GM12865 (cell line): ENCODE results near the gene PSMC2.

Experiments used
- DNase-seq: peaks from one replicate; pipeline ENCODE4 v3.0.0; 2010; ENCODE audit warnings: low read depth
- H3K4me3 ChIP-seq: 2 replicates; pipeline ENCODE4 v1.5.1; 2011; ENCODE audit warnings: mild to moderate bottlenecking, low read depth, low read length, control low read depth
- TF ChIP-seq, protein P1 (sequence below): IDR thresholded peaks from 2 replicates; pipeline ENCODE4 v1.5.1; 2011; ENCODE audit warnings: low read length, control low read depth, low read depth, inconsistent platforms; ENCODE audit not compliant: insufficient read depth; ENCODE audit errors: missing control alignments

PSMC2 gene

DNA sequence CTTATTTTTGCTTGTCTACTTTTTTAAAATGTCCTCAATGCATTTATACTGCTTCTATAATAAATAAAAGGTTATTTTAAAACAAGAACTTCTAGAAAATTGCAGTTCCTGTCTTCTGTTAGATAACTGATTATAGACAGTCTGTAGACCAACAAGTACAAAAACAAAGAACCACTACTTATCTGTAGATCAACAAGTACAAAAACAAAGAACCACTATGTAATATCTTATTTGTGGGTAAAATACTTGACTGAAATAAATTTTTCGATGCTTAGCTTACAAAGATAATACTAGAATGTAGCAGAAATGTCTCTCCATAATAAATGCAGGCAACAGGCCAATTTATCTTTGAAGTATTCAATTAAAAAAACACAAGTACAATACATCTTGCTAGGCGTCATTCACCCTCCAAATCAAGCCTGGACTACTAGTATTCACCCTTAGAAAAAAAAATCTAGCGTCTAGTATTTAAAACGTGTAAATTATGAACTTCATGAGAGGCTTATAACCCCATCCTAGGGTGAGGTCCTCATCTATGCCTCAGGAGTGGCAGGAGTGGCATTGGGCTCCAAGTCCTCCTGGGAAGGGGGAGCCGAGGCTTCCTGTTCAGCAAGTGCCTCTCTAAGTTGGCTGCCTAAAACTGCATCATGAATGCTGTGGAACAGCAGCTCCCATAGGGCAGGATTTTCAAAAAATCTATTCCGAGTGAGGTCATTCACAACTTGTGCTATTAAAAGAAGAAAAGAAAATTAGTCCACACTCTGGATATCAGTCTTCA, 26.6 kb downstream of the PSMC2 start:
- DNase-seq = no peak
- H3K4me3 ChIP-seq = no peak overlapping the region
- TF ChIP-seq, protein P1, sequence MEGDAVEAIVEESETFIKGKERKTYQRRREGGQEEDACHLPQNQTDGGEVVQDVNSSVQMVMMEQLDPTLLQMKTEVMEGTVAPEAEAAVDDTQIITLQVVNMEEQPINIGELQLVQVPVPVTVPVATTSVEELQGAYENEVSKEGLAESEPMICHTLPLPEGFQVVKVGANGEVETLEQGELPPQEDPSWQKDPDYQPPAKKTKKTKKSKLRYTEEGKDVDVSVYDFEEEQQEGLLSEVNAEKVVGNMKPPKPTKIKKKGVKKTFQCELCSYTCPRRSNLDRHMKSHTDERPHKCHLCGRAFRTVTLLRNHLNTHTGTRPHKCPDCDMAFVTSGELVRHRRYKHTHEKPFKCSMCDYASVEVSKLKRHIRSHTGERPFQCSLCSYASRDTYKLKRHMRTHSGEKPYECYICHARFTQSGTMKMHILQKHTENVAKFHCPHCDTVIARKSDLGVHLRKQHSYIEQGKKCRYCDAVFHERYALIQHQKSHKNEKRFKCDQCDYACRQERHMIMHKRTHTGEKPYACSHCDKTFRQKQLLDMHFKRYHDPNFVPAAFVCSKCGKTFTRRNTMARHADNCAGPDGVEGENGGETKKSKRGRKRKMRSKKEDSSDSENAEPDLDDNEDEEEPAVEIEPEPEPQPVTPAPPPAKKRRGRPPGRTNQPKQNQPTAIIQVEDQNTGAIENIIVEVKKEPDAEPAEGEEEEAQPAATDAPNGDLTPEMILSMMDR = no peak

DNA sequence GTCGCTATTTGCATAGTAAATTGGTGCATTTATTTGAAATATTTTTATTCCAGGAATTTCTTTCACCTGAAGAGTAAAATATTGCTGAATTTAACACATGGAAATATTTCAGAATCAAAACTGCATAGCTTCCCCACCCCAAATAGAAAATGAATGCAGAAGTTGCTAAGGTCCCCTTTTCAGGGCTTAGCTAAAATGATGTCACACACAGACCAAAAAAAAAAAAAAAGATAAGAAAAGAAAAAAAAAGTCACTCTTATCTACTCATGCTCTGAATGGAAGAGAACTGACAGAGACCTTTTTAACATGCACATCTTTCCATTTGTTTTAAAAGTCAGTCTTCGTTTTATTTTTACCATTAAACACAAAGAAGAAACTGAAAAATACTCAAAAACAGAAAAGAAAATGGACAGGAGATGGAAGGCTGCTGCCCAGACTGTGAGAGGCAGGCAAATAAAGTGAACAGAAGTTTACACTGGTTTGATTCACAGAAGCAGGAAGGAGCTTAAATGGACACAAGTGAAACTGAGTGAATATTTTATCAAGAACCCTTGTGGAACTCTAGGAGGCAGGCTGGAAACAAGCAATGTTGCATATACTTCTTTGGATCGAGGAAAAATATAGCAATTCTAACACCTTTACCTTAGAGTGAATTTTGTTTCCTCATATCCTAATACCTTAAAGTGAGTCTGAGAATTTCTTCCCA, 32.0 kb downstream of the PSMC2 start:
- TF ChIP-seq, protein P1 = no peak

DNA sequence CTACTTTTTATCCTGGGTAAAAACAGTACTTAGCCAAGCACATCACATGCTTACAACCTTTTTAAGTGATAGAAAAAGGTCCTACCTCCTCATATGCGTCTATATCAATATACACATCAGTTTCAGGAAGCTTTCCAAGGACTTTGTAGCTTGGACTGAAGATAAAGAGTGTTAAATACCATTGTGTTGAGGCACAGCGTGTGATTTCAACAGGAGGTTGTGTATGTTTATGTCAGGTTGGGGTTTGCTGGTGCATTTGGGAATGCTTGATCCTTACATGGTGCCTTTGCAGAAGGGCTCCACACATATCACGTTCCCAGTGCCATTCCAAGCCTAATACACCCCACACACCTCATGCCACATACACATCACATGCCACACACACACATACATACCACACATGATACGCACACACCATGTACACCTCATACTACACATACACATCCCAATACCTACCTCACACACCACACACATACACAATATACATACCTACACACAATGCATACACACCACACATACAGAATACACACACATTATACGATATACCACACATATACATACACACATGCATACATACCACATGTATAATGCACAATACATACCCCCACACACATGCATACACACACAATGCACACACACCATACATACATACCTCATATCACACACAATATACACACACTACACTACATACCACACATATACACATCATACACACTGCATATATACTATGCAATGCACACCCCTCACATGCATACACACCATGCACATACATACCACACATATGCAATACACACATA, 33.1 kb downstream of the PSMC2 start:
- TF ChIP-seq, protein P1 = no peak
- no peak for DNase-seq
- no peak overlapping the region for H3K4me3 ChIP-seq

More for the DNA sequence above, 32.0 kb downstream of the PSMC2 start:
- H3K4me3 ChIP-seq = no peak overlapping the region
- no peak for DNase-seq

DNA sequence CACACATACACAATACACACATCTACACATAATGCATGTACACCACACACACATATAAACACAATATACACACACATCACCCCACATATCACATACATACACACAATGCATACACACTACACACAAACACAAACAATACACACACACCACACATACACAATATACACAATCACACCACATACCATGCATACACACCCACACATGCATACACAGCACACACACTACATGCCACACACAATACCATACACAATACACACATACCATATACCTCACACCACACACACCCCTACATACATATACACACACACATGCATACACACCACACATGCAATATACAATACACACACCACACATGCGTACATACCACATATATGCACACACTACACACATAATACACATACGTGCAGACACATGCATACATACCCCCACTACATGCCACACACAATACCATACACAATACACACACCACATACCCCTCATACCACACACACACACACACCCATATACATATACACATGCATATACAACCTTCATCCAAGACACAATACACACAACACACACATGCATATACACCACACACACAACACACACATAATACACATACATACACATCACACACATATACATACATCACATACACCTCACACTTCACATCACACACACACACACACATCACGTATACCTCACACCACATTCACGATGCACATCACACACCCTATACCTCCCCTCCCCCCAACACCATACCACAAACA, 34.0 kb downstream of the PSMC2 start:
- TF ChIP-seq, protein P1 = no peak
- no peak overlapping the region for H3K4me3 ChIP-seq
- DNase-seq = no peak

DNA sequence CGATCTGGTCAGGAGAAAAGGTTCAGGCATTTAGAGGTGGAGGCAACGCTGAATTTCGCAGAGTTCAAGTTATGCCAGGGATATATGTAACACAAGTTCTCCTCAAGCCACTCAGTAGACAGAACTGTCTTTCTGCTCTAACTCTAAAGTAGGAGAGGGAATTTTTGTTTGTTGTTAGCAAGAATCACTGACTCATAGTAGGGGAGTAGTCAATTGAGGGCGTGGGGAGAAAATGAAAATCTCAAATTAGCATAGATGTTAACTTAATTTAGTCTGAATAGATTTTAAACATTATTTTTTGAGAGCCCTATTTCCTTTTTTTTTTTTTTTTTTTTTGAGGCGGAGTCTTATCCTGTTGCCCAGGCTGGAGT, 34.6 kb downstream of the PSMC2 start:
- TF ChIP-seq, protein P1 = no peak
- DNase-seq = no peak

DNA sequence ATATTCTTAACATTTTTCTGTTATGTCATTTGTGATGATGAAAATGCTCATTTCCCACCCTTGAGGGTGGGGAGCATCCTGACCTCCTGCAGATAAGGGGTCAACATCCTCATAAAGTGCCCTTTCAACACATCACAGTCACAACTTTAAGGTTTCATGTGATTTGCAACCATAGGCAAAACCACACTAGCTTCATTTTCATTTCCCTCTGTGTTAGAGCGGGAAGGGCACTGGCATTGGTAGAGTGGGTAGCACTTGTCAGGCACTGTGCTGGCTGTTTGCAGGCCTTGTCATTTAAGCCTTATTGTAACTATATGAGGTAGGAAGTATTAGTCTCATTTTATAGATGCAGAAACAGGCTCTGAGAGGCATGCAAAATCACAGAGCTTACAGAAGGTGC, 39.8 kb downstream of the PSMC2 start:
- TF ChIP-seq, protein P1 = no peak
- DNase-seq = no peak
- no peak overlapping the region for H3K4me3 ChIP-seq

More for the DNA sequence above, 34.6 kb downstream of the PSMC2 start:
- H3K4me3 ChIP-seq = no peak overlapping the region
